Measurements from ENCODE around the gene ARHGAP35.

ARHGAP35 gene

DNA sequence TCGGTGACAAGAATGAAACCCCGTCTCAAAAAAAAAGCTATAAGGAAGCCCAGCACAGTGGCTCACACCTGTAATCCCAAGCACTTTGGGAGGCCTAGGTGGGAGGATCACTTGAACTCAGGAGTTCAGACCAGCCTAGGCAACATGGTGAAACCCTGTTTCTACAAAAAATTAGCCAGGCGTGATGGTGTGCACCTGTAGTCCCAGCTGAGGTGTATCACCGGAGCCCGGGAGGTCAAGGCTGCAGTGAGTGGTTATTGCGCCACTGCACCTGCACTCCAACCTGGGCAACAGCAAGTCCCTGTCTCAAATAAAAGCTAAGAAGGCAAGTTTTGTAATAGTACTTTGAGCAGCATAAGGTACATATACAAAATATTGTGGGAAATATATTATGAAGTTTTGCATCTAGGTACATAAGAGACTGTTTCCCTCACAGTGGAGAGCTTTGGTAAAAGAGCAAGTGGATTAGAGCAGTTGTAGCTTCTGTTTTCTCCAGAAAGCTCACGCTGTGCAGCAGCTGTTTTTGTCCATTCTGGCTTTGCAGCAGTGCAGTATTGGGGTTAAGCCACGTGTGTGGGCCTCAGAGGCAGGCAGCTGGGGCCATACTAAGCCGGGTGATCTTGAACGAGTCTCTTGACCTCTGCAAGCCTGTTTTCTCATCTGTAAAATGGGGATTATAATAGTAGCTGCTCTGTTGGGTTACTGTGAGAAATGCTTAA is 35.4 kb downstream of the ARHGAP35 start:
- no peak overlapping the region for H3K4me3 ChIP-seq (ENCODE audit: low read depth in 1 of 2, low read length in 2 of 2)
- H3K9ac ChIP-seq (ENCODE audit: low read length) = no peak overlapping the region
- no peak overlapping the region for H3K27ac ChIP-seq (ENCODE audit: low read depth, low read length)
- no peaks in the 10 kb centered on the region for H3K36me3 ChIP-seq (ENCODE audit: insufficient read depth, low read length)
- peaks cover 9% of the 10 kb centered on the region for H3K4me1 ChIP-seq (ENCODE audit: insufficient read depth, low read length)
- H3K27me3 ChIP-seq (ENCODE audit: control insufficient read depth in 1 of 2, insufficient read depth in 2 of 2, low read length in 2 of 2) = no peaks in the 10 kb centered on the region
- H3K9me3 ChIP-seq (ENCODE audit: low read length) = no peaks in the 10 kb centered on the region

DNA sequence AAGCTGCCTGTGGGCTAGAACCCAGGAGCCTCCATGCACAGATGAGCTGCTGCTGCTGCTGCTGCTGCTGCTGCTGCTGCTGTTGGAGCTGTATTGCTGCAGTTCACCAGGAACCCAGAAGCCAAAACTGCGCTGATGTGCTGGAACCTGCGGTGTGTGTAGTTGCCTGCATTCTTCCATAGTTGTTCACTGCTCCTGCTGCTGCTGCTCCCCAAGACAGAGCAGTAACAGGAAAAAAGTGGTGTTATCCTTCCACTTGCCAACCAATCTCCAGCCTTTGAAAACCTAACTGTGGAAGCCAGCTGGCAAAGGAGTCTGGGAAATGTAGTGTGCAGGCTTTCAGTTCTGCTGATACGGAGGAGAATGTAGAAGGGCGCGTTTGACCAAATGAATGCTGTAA is 37.9 kb downstream of the ARHGAP35 start:
- no peaks in the 10 kb centered on the region for H3K36me3 ChIP-seq (ENCODE audit: insufficient read depth, low read length)
- no peaks in the 10 kb centered on the region for H3K27me3 ChIP-seq (ENCODE audit: control insufficient read depth in 1 of 2, insufficient read depth in 2 of 2, low read length in 2 of 2)
- H3K4me1 ChIP-seq (ENCODE audit: insufficient read depth, low read length) = peaks cover 26% of the 10 kb centered on the region
- H3K27ac ChIP-seq (ENCODE audit: low read depth, low read length) = no peak overlapping the region
- peak overlapping the region in 1 of 2 donors; percentile 50 for H3K4me3 ChIP-seq (ENCODE audit: low read depth in 1 of 2, low read length in 2 of 2)
- no peak overlapping the region for H3K9ac ChIP-seq (ENCODE audit: low read length)
- no peaks in the 10 kb centered on the region for H3K9me3 ChIP-seq (ENCODE audit: low read length)

DNA sequence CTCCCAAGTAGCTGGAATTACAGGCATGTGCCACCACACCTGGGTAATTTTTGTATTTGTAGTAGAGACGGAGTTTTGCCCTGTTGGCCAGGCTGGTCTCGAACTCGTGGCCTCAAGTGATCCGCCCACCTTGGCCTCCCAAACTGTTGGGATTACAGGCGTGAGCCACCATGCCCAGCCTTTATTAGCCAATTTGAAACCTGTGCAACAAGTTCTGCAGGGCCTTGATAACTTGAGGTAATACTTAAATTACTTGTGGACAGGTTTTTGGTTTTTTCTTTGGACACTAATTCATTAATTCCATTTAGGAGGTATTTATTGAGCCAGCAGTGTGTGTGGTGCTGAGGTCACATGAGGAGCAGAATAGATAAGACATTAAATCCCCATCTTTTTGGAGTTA is 39.5 kb downstream of the ARHGAP35 start:
- peaks cover 26% of the 10 kb centered on the region for H3K4me1 ChIP-seq (ENCODE audit: insufficient read depth, low read length)
- H3K4me3 ChIP-seq (ENCODE audit: low read depth in 1 of 2, low read length in 2 of 2) = no peak overlapping the region
- no peaks in the 10 kb centered on the region for H3K27me3 ChIP-seq (ENCODE audit: control insufficient read depth in 1 of 2, insufficient read depth in 2 of 2, low read length in 2 of 2)
- no peak overlapping the region for H3K27ac ChIP-seq (ENCODE audit: low read depth, low read length)
- H3K9ac ChIP-seq (ENCODE audit: low read length) = no peak overlapping the region
- no peaks in the 10 kb centered on the region for H3K9me3 ChIP-seq (ENCODE audit: low read length)
- H3K36me3 ChIP-seq (ENCODE audit: insufficient read depth, low read length) = no peaks in the 10 kb centered on the region

DNA sequence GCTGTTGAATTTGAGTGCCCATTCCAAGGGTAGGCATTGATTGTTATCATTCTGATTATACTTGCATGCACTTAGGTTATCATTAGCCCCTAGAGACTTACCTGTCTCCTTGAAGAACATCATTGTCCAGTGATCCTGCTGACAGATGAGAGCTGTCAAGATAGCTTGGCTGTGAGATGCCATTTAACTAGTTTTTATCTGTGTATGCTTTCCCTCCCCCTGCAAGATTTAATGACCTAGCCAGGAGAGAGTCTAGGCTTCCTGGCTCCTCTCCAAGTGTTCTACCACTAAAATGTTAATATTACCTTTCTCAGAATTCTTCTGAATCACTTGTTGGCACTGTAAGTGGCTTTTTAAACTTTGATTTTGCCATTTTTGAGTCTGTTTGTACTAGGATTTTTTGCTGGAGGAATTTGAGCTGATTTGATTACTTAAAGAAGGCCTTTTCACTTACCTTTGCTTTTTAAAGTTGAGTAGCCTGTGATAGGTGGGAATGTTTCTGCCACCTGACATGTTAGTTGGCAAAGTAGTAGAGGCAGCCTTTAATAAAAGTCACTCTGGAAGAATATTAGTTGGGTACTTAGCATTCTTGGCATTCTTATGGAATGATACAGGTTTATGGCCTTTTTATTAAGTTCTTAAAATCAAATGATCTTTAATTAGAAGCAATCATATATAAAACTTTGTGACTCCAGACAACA is 41.1 kb downstream of the ARHGAP35 start:
- no peak overlapping the region for H3K9ac ChIP-seq (ENCODE audit: low read length)
- H3K4me3 ChIP-seq (ENCODE audit: low read depth in 1 of 2, low read length in 2 of 2) = no peak overlapping the region
- no peaks in the 10 kb centered on the region for H3K9me3 ChIP-seq (ENCODE audit: low read length)
- H3K36me3 ChIP-seq (ENCODE audit: insufficient read depth, low read length) = no peaks in the 10 kb centered on the region
- H3K27me3 ChIP-seq (ENCODE audit: control insufficient read depth in 1 of 2, insufficient read depth in 2 of 2, low read length in 2 of 2) = no peaks in the 10 kb centered on the region
- H3K4me1 ChIP-seq (ENCODE audit: insufficient read depth, low read length) = peaks cover 26% of the 10 kb centered on the region
- no peak overlapping the region for H3K27ac ChIP-seq (ENCODE audit: low read depth, low read length)

DNA sequence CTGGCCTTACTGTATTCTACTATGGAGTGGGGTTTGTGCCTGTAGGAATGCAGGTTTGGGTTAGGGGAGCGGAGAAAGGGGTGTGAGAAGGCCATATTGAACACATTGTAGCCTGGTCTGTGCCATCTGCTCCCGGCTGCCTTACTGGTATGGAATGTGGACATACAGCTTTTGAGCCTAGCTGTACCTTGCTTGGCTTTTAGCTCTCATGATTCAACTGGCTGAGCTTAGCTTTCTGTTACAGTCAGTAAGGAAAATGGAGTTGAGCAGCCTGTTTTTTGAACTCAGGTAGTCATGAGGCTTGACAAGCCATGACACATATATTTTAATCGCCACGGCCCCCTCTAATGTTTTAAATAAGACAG is 41.6 kb downstream of the ARHGAP35 start:
- H3K27me3 ChIP-seq (ENCODE audit: control insufficient read depth in 1 of 2, insufficient read depth in 2 of 2, low read length in 2 of 2) = no peaks in the 10 kb centered on the region
- H3K4me3 ChIP-seq (ENCODE audit: low read depth in 1 of 2, low read length in 2 of 2) = no peak overlapping the region
- no peaks in the 10 kb centered on the region for H3K9me3 ChIP-seq (ENCODE audit: low read length)
- H3K4me1 ChIP-seq (ENCODE audit: insufficient read depth, low read length) = peaks cover 26% of the 10 kb centered on the region
- no peak overlapping the region for H3K27ac ChIP-seq (ENCODE audit: low read depth, low read length)
- no peaks in the 10 kb centered on the region for H3K36me3 ChIP-seq (ENCODE audit: insufficient read depth, low read length)
- no peak overlapping the region for H3K9ac ChIP-seq (ENCODE audit: low read length)

DNA sequence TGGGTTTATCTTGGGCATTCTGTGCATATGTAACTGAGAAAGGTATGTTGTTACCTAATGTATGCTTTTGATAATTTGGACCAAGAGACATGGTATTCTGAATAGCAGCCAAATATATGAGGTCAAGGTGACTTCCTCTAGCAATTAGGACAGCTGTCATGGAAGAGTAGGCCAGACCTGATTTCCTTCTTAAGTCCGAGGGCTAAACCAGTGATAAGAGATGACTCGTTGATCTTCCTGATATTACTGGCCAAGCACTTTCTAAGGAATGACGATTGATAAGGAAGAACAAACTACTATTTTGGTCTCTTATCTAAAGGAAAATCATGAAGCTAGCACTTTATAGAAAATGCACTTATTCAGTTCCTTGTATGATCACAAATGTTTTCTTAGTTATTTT is 42.7 kb downstream of the ARHGAP35 start:
- no peaks in the 10 kb centered on the region for H3K27me3 ChIP-seq (ENCODE audit: control insufficient read depth in 1 of 2, insufficient read depth in 2 of 2, low read length in 2 of 2)
- H3K9me3 ChIP-seq (ENCODE audit: low read length) = no peaks in the 10 kb centered on the region
- peaks cover 25% of the 10 kb centered on the region for H3K4me1 ChIP-seq (ENCODE audit: insufficient read depth, low read length)
- H3K36me3 ChIP-seq (ENCODE audit: insufficient read depth, low read length) = no peaks in the 10 kb centered on the region
- no peak overlapping the region for H3K4me3 ChIP-seq (ENCODE audit: low read depth in 1 of 2, low read length in 2 of 2)
- no peak overlapping the region for H3K9ac ChIP-seq (ENCODE audit: low read length)
- H3K27ac ChIP-seq (ENCODE audit: low read depth, low read length) = no peak overlapping the region

DNA sequence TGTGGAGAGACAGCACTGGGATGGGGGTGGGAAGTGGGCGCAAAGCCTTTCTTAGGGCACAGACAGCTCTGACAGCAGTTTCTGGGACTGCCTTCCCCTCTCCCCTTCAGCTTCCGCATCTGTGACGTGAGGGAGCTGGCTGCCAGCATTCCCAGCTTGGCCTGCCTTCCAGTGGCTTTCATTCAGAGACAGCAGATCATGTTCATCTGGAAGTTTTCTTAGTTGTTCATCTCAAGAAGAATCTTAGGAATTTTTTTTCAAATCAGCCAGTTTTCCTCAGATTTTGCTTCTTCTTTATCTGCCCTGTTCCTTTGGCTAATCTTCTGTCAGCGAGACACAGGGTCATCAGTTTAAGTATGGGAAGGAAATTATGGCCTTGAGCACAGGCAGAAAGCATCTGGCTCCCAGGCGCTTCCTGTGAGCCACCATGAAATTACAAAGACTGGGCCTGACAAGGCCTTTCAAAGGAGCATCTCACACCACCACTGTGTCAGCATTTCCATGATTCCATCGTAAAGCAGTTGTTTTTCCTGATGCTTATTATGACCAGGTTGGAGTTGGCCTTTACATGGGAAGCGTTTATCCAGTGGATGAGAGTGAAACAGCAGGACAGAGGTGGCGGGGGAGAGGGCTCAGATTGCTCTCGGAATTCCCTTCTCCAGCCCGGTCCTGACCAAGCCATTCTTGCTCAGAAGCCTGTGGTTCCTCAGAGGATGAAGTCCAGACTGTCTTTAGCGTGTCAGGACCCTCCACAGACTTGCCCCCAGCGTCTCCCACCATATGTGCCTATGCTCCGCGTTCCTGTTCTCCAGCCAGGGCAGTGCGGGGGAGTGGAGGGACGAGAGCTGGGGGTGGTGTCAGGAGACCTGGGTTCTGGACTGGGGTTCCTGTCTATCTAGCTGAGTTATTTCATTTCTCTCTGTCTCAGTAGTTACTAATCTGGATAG is 43.6 kb downstream of the ARHGAP35 start:
- no peaks in the 10 kb centered on the region for H3K36me3 ChIP-seq (ENCODE audit: insufficient read depth, low read length)
- no peaks in the 10 kb centered on the region for H3K27me3 ChIP-seq (ENCODE audit: control insufficient read depth in 1 of 2, insufficient read depth in 2 of 2, low read length in 2 of 2)
- no peak overlapping the region for H3K4me3 ChIP-seq (ENCODE audit: low read depth in 1 of 2, low read length in 2 of 2)
- peaks cover 17% of the 10 kb centered on the region for H3K4me1 ChIP-seq (ENCODE audit: insufficient read depth, low read length)
- no peak overlapping the region for H3K27ac ChIP-seq (ENCODE audit: low read depth, low read length)
- no peak overlapping the region for H3K9ac ChIP-seq (ENCODE audit: low read length)
- H3K9me3 ChIP-seq (ENCODE audit: low read length) = no peaks in the 10 kb centered on the region

DNA sequence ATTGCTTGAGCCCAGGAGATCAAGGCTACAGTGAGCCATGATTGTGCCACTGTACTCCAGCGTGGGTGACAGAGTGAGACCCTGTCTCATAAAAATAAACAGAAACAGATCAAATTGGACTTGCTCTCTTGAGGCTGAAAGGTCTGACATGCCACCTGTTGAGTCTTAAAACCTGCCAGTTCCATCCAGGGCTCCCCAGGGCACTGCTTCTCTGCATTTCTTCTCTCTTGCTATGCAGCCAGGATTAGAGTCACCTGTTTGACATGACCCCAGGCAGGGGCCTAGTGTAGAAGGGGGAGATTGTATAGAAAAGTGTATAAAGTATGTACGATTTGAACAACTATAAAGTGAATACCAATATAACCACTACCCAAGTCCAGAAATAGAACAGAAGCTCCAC is 45.4 kb downstream of the ARHGAP35 start:
- Histone ChIP-seq H3K27me3 (ENCODE audit: control insufficient read depth in 1 of 2, insufficient read depth in 2 of 2, low read length in 2 of 2) (no peaks in the 10 kb centered on the region), H3K9ac (ENCODE audit: low read length) (no peak overlapping the region), H3K4me3 (ENCODE audit: low read depth in 1 of 2, low read length in 2 of 2) (no peak overlapping the region), H3K36me3 (ENCODE audit: insufficient read depth, low read length) (no peaks in the 10 kb centered on the region), H3K4me1 (ENCODE audit: insufficient read depth, low read length) (peaks cover 17% of the 10 kb centered on the region), H3K9me3 (ENCODE audit: low read length) (no peaks in the 10 kb centered on the region), H3K27ac (ENCODE audit: low read depth, low read length) (no peak overlapping the region)

DNA sequence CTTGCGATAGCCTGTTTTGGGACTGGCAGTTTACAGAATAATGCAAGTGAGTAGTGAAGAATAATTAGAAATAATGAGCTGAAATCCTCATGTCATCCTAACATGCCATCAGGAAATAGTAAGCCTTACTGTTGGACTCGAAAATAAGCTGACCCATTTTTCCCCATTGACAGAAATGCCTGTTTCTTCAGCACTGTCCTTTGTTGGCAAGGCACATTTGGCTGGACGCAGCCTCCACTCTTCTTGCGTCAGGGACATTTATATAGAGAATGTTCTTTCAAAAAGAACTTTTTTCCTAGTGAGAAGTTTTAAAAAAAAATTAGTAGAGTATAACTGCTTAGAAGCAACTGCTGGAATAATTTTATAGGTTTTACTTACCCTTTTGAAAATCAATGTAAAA is 47.1 kb downstream of the ARHGAP35 start:
- Histone ChIP-seq H3K36me3 (ENCODE audit: insufficient read depth, low read length) (no peaks in the 10 kb centered on the region), H3K4me1 (ENCODE audit: insufficient read depth, low read length) (peaks cover 10% of the 10 kb centered on the region), H3K4me3 (ENCODE audit: low read depth in 1 of 2, low read length in 2 of 2) (no peak overlapping the region), H3K27ac (ENCODE audit: low read depth, low read length) (no peak overlapping the region), H3K27me3 (ENCODE audit: control insufficient read depth in 1 of 2, insufficient read depth in 2 of 2, low read length in 2 of 2) (no peaks in the 10 kb centered on the region), H3K9me3 (ENCODE audit: low read length) (no peaks in the 10 kb centered on the region), H3K9ac (ENCODE audit: low read length) (no peak overlapping the region)

DNA sequence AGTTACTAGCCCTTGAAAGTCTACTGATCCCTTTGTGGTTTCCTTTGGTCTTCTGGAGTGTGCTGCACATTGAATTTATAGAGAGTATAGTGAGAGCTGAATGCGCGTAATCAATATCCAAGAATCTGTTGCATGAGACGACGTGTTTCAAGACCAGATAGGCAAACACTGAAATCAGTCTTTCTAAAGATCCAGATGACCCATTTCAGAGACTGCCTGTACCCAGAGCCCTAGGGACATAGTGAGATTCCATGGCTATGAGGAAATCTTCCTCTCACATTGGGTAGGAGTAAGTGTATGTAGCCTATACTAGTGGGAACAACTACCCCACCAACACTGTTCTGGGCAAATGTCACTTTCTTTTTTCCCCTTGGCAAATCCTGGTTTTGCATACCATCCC is 48.6 kb downstream of the ARHGAP35 start:
- Histone ChIP-seq H3K27me3 (ENCODE audit: control insufficient read depth in 1 of 2, insufficient read depth in 2 of 2, low read length in 2 of 2) (no peaks in the 10 kb centered on the region), H3K4me1 (ENCODE audit: insufficient read depth, low read length) (peaks cover 15% of the 10 kb centered on the region), H3K4me3 (ENCODE audit: low read depth in 1 of 2, low read length in 2 of 2) (no peak overlapping the region), H3K9me3 (ENCODE audit: low read length) (no peaks in the 10 kb centered on the region), H3K9ac (ENCODE audit: low read length) (no peak overlapping the region), H3K27ac (ENCODE audit: low read depth, low read length) (no peak overlapping the region), H3K36me3 (ENCODE audit: insufficient read depth, low read length) (no peaks in the 10 kb centered on the region)

All from muscle layer of colon (tissue), 2 donors.